ENCODE results near the gene RND1. TPM values are rescaled to one million over a fixed set of nuclear protein-coding genes. Genes with fewer than 3 reads are reported as not detected.
A peak's percentile ranks its signal among the peaks of the same experiment; 100 is the strongest.

Gene RND1
- total and polyA plus RNA-seq, 2 of the 13 experiments (the other 11 are each of a cell fraction or from before 2014, with no cell fraction given) = 1.8 to 1.9 TPM

DNA sequence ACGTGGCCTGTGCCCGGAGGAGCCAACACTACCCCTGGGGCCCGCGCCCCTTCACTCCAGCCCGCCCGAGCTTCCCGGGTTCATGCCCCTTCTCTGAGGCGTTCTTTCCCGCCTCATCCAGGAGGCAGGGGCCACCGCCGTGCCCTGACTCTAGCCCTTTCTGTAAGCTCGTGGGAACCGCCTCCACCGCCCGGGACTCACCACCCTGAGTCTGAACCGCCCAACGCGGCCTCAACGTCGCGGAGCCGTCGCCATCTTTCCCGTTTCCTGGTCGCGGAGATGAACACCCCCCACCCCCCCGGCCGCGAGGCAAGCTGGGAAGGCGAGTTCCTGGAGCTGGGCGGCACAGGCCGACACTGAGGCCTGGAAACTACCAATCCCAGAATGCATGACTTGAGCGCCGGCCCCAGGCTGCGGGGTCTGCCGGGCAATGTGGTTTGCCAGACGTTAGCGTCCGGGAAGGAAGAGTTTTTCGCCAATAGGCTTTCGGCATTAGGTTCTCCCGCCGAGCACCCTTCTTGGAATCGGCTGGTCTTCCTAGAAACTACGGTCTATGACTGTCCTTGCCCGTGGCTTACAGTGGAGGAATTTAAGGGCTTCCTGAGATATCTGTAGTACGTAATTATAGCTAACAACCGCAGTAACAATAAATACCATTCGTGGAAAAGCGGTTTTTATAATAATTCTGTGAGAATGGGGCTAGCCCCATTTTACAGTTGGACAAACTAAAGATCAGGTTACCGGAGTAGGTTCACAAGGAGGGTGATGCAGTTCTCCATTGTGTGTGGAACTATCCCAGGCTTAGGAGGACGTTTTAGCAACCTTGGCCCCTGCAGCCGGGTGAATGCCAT, 13.6 kb downstream of the RND1 start, which contains the start of gene DDX23 (continued):
- no peak for TF ChIP-seq BRF2 (CRISPR knock-in tag; IDR thresholded peaks at IDR 0.05)
- no peak for TF ChIP-seq KAT7 (CRISPR knock-in tag; IDR thresholded peaks at IDR 0.05; ENCODE audit: borderline replicate concordance)
- TF ChIP-seq, protein P1, sequence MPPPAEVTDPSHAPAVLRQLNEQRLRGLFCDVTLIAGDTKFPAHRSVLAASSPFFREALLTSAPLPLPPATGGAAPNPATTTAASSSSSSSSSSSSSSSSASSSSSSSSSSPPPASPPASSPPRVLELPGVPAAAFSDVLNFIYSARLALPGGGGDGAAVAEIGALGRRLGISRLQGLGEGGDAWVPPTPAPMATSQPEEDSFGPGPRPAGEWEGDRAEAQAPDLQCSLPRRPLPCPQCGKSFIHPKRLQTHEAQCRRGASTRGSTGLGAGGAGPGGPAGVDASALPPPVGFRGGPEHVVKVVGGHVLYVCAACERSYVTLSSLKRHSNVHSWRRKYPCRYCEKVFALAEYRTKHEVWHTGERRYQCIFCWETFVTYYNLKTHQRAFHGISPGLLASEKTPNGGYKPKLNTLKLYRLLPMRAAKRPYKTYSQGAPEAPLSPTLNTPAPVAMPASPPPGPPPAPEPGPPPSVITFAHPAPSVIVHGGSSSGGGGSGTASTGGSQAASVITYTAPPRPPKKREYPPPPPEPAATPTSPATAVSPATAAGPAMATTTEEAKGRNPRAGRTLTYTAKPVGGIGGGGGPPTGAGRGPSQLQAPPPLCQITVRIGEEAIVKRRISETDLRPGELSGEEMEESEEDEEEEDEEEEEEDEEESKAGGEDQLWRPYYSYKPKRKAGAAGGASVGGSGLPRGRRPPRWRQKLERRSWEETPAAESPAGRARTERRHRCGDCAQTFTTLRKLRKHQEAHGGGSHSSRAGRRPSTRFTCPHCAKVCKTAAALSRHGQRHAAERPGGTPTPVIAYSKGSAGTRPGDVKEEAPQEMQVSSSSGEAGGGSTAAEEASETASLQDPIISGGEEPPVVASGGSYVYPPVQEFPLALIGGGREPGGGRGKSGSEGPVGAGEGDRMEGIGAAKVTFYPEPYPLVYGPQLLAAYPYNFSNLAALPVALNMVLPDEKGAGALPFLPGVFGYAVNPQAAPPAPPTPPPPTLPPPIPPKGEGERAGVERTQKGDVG (CRISPR knock-in tag; IDR thresholded peaks at IDR 0.05; ENCODE audit: borderline replicate concordance) = no peak; the same call in 1 of the 2 replicates
- TF ChIP-seq, protein P2, sequence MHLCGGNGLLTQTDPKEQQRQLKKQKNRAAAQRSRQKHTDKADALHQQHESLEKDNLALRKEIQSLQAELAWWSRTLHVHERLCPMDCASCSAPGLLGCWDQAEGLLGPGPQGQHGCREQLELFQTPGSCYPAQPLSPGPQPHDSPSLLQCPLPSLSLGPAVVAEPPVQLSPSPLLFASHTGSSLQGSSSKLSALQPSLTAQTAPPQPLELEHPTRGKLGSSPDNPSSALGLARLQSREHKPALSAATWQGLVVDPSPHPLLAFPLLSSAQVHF (CRISPR knock-in tag; IDR thresholded peaks at IDR 0.05) = no peak
- TF ChIP-seq ZNF431 (CRISPR knock-in tag; IDR thresholded peaks at IDR 0.05; ENCODE audit: borderline replicate concordance, low read depth) = no peak
- TF ChIP-seq ZNF460 (CRISPR knock-in tag; IDR thresholded peaks at IDR 0.05; ENCODE audit: borderline replicate concordance) = peak; percentile 53; the same call in 1 of the 2 replicates
- peak; percentile 67; the same call in 1 of the 2 replicates for TF ChIP-seq RARG (CRISPR knock-in tag; IDR thresholded peaks at IDR 0.05; ENCODE audit: low read depth)
- TF ChIP-seq ZSCAN9 (CRISPR knock-in tag; IDR thresholded peaks at IDR 0.05; ENCODE audit: borderline replicate concordance) = no peak
- no peak for TF ChIP-seq NCOR1 (IDR thresholded peaks at IDR 0.05; ENCODE audit: borderline replicate concordance, low read length)
- TF ChIP-seq SOX13 (IDR thresholded peaks at IDR 0.05) = no peak
- 0 out of 4 replicates have a peak, but pooled peaks of 1 of the 2 experiments have one; percentile 33 for TF ChIP-seq SOX13 (CRISPR knock-in tag; conservative IDR thresholded peaks at IDR 0.05 in 1 of 2, IDR thresholded peaks at IDR 0.05 in 1 of 2)
- TF ChIP-seq TBP (CRISPR knock-in tag; IDR thresholded peaks at IDR 0.05) = peak; percentile 64; the same call in 1 of the 2 replicates
- no peak for TF ChIP-seq ZNF383 (CRISPR knock-in tag; IDR thresholded peaks at IDR 0.05; ENCODE audit: borderline replicate concordance)
- TF ChIP-seq FOXO4 (CRISPR knock-in tag; conservative IDR thresholded peaks at IDR 0.05) = no peak
- TF ChIP-seq, protein P3, sequence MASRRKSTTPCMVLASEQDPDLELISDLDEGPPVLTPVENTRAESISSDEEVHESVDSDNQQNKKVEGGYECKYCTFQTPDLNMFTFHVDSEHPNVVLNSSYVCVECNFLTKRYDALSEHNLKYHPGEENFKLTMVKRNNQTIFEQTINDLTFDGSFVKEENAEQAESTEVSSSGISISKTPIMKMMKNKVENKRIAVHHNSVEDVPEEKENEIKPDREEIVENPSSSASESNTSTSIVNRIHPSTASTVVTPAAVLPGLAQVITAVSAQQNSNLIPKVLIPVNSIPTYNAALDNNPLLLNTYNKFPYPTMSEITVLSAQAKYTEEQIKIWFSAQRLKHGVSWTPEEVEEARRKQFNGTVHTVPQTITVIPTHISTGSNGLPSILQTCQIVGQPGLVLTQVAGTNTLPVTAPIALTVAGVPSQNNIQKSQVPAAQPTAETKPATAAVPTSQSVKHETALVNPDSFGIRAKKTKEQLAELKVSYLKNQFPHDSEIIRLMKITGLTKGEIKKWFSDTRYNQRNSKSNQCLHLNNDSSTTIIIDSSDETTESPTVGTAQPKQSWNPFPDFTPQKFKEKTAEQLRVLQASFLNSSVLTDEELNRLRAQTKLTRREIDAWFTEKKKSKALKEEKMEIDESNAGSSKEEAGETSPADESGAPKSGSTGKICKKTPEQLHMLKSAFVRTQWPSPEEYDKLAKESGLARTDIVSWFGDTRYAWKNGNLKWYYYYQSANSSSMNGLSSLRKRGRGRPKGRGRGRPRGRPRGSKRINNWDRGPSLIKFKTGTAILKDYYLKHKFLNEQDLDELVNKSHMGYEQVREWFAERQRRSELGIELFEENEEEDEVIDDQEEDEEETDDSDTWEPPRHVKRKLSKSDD (CRISPR knock-in tag; IDR thresholded peaks at IDR 0.05; ENCODE audit: low read depth) = 0 out of 2 replicates have a peak, but pooled peaks have one; percentile 55
- TF ChIP-seq MAFF (IDR thresholded peaks at IDR 0.05; ENCODE audit: low read depth, low read length) = no peak
- no peak for TF ChIP-seq MTERF4 (CRISPR knock-in tag; IDR thresholded peaks at IDR 0.05)

Measured in HepG2 (cell line).